ENCODE data around the gene ADAMTS2.

ADAMTS2 gene

DNA sequence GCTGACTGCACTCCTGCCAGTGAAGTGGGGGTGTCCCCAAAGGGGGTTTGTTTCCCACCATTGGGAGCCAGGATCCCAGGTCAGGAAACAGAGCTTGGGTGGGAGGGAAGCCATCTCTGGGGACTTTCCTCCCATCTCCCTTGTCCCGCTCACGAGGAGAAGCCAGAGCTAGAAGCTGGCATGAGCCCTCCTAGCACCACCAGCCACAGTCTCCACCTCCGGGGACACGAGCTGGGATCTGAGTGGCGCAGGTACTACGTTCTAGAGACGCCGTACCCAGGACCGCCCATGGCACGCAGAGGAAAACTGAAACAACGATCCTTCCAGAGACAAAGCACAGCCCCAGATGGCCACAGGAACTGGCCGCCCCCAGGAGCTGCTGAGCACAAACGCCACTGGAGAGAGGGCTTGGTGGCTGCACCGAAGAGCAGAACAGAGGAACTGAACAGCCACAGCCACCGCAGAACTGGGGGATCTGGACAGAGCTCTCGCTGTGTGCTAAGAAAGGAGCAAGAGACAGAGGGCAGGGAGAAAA, 29.8 kb downstream of the ADAMTS2 start:
- Histone ChIP-seq H3K9me3 (ENCODE audit: low read length) (no peaks in the 10 kb centered on the region), H4K20me1 (ENCODE audit: insufficient read depth, low read length) (no peaks in the 10 kb centered on the region), H3K36me3 (ENCODE audit: insufficient read depth, low read length) (no peaks in the 10 kb centered on the region), H3K9ac (ENCODE audit: low read length) (no peak overlapping the region), H3K79me2 (ENCODE audit: insufficient read depth, low read length) (no peaks in the 10 kb centered on the region), H3K4me2 (ENCODE audit: low read length) (no peak overlapping the region), H2AFZ (ENCODE audit: low read length) (no peak overlapping the region), H3K4me3 (ENCODE audit: low read depth, low read length, poor library complexity, severe bottlenecking) (no peak overlapping the region), H3K9me2 (ENCODE audit: low read depth, low read length) (no peaks in the 10 kb centered on the region), H3F3A (ENCODE audit: insufficient read depth, low read length) (no peaks in the 10 kb centered on the region), H3K4me1 (ENCODE audit: insufficient read depth, low read length, severe bottlenecking) (no peaks in the 10 kb centered on the region), H3K27me3 (ENCODE audit: insufficient read depth, low read length) (no peaks in the 10 kb centered on the region), H3K27ac (ENCODE audit: low read depth, low read length, poor library complexity, severe bottlenecking) (no peak overlapping the region)
- TF ChIP-seq, protein P1, sequence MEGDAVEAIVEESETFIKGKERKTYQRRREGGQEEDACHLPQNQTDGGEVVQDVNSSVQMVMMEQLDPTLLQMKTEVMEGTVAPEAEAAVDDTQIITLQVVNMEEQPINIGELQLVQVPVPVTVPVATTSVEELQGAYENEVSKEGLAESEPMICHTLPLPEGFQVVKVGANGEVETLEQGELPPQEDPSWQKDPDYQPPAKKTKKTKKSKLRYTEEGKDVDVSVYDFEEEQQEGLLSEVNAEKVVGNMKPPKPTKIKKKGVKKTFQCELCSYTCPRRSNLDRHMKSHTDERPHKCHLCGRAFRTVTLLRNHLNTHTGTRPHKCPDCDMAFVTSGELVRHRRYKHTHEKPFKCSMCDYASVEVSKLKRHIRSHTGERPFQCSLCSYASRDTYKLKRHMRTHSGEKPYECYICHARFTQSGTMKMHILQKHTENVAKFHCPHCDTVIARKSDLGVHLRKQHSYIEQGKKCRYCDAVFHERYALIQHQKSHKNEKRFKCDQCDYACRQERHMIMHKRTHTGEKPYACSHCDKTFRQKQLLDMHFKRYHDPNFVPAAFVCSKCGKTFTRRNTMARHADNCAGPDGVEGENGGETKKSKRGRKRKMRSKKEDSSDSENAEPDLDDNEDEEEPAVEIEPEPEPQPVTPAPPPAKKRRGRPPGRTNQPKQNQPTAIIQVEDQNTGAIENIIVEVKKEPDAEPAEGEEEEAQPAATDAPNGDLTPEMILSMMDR (IDR thresholded peaks at IDR 0.05; ENCODE audit: low read length): no peak
- TF ChIP-seq EZH2 (IDR thresholded peaks at IDR 0.05; ENCODE audit: borderline replicate concordance, low read length): no peak

DNA sequence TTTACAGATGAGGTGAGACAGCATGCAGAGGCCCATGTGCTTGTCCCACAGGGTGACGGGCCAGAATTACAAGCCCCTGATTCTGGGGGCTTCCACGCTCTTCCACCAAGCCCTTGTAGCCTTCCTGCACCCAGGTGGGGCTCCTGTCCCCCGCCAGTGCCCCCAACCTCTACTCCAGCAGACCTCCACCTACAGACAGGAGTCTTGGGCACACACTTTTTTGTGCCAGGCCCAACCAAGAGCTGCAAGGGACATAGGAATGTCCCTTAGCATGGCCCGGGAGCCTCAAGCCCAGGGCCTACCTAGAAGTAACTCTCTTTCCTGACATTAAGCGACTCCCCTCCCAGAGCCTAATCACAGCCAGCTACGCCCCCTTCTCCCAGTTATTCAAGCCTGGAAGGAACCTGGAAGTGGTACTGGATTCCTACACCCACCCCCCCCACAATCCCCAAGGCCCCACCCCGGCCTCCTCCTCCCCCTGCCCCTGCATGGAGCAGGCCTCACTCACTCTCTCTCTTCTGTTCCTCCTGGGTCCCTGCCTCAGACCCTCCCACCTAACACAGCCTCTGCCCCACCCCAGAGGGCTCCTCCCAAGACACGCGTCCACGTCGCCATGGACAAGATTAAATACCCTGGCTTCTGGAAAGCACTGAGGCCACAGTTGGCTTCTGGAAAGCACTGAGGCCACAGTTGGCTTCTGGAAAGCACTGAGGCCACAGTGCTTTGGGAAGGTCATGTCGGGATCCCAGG, 30.5 kb downstream of the ADAMTS2 start:
- H3K9ac ChIP-seq (ENCODE audit: low read length): no peak overlapping the region
- H3K9me2 ChIP-seq (ENCODE audit: low read depth, low read length): no peaks in the 10 kb centered on the region
- H3K4me1 ChIP-seq (ENCODE audit: insufficient read depth, low read length, severe bottlenecking): no peaks in the 10 kb centered on the region
- H2AFZ ChIP-seq (ENCODE audit: low read length): no peak overlapping the region
- no peaks in the 10 kb centered on the region for H3F3A ChIP-seq (ENCODE audit: insufficient read depth, low read length)
- H3K36me3 ChIP-seq (ENCODE audit: insufficient read depth, low read length): no peaks in the 10 kb centered on the region
- H3K27ac ChIP-seq (ENCODE audit: low read depth, low read length, poor library complexity, severe bottlenecking): no peak overlapping the region
- H3K27me3 ChIP-seq (ENCODE audit: insufficient read depth, low read length): no peaks in the 10 kb centered on the region
- H3K9me3 ChIP-seq (ENCODE audit: low read length): no peaks in the 10 kb centered on the region
- H3K4me3 ChIP-seq (ENCODE audit: low read depth, low read length, poor library complexity, severe bottlenecking): no peak overlapping the region
- H4K20me1 ChIP-seq (ENCODE audit: insufficient read depth, low read length): no peaks in the 10 kb centered on the region
- no peak overlapping the region for H3K4me2 ChIP-seq (ENCODE audit: low read length)
- H3K79me2 ChIP-seq (ENCODE audit: insufficient read depth, low read length): no peaks in the 10 kb centered on the region
- TF ChIP-seq, protein P1 (IDR thresholded peaks at IDR 0.05; ENCODE audit: low read length): no peak
- no peak for TF ChIP-seq EZH2 (IDR thresholded peaks at IDR 0.05; ENCODE audit: borderline replicate concordance, low read length)

DNA sequence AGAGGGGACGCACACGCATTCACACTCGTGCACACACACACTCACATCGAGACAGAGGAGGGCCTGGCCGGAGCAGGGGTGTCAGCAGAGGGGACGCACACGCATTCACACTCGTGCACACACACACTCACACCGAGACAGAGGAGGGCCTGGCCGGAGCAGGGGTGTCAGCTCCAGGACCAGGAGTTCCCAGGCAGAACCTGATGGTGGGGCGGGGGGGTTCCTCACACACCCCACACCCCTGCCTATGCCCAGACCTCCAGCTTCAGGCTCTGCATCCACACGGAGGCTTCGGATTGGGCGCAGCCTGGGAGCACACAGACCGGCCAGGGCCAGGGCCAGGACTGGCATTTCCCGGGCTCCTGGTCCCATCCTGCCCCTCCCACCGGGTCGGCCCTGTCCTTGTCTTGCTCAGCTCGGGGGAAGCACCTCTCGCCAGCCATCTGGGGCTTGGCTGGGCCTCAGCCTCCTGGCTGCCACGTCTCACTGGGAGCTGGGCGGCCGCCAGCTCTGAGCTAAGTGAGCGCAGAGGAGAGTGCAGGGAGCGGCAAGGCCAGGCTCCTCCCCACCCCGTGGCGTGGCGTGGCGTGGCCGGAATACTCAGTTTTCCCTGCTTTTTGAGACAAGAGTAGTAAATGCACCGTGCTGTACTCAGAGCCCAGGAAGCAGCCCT, 31.3 kb downstream of the ADAMTS2 start:
- H3K4me2 ChIP-seq (ENCODE audit: low read length): no peak overlapping the region
- no peaks in the 10 kb centered on the region for H3K27me3 ChIP-seq (ENCODE audit: insufficient read depth, low read length)
- H3K4me3 ChIP-seq (ENCODE audit: low read depth, low read length, poor library complexity, severe bottlenecking): no peak overlapping the region
- no peaks in the 10 kb centered on the region for H3F3A ChIP-seq (ENCODE audit: insufficient read depth, low read length)
- no peaks in the 10 kb centered on the region for H3K79me2 ChIP-seq (ENCODE audit: insufficient read depth, low read length)
- no peak overlapping the region for H2AFZ ChIP-seq (ENCODE audit: low read length)
- TF ChIP-seq EZH2 (IDR thresholded peaks at IDR 0.05; ENCODE audit: borderline replicate concordance, low read length): no peak
- TF ChIP-seq, protein P1 (IDR thresholded peaks at IDR 0.05; ENCODE audit: low read length): no peak
- H4K20me1 ChIP-seq (ENCODE audit: insufficient read depth, low read length): no peaks in the 10 kb centered on the region
- no peaks in the 10 kb centered on the region for H3K9me2 ChIP-seq (ENCODE audit: low read depth, low read length)
- no peak overlapping the region for H3K27ac ChIP-seq (ENCODE audit: low read depth, low read length, poor library complexity, severe bottlenecking)
- H3K36me3 ChIP-seq (ENCODE audit: insufficient read depth, low read length): no peaks in the 10 kb centered on the region
- no peak overlapping the region for H3K9ac ChIP-seq (ENCODE audit: low read length)
- H3K9me3 ChIP-seq (ENCODE audit: low read length): no peaks in the 10 kb centered on the region
- no peaks in the 10 kb centered on the region for H3K4me1 ChIP-seq (ENCODE audit: insufficient read depth, low read length, severe bottlenecking)

Measured in OCI-LY1 (cell line).